ENCODE results near the gene GPR107.

GRCh38 chr9:130030651-130031127, 23.0 kb upstream of the GPR107 start:
- TF ChIP-seq CTCF (IDR thresholded peaks at IDR 0.05 in 4 of 5, conservative IDR thresholded peaks at IDR 0.05 in 1 of 5) (no peak), POLR2A (IDR thresholded peaks at IDR 0.05) (no peak)
